Measurements from ENCODE around the gene CNST.

GRCh38 chr1:246680696-246681130 lies 114.5 kb downstream of the CNST start:
- TF ChIP-seq CTCF (conservative IDR thresholded peaks at IDR 0.05; ENCODE audit: low read depth, low read length), result no peak
- TF ChIP-seq EZH2 (IDR thresholded peaks at IDR 0.05; ENCODE audit: borderline replicate concordance, low read depth, low read length, poor library complexity, severe bottlenecking), result no peak

Data from A673 (cell line).